B cell (primary cell): Measurements from ENCODE around the gene ORC5. TPM values are rescaled to one million over a fixed set of nuclear protein-coding genes. Genes with fewer than 3 reads are reported as not detected.

Source experiments
- ATAC-seq: fragments of 200-7000 bp; cut with Tn5 transposase; one replicate; pipeline ENCODE4 v1.10.0; 2021; ENCODE audit warnings: low read depth, mild to moderate bottlenecking, moderate number of reproducible peaks, moderate library complexity
- CTCF ChIA-PET: fragments of 350-600 bp; sonication (Branson Sonifier 250); formaldehyde crosslinking; loops from one replicate; lab custom pipeline; 2021; ENCODE audit warnings: antibody characterized with exemption, inconsistent platforms; lab: Charles Lee
- POLR2A ChIA-PET: fragments of 350-600 bp; sonication (Branson Sonifier 250); formaldehyde crosslinking; loops from one replicate; lab custom pipeline; 2021; ENCODE audit warnings: antibody characterized with exemption; lab: Charles Lee
- DNase-seq: peaks from one replicate; pipeline ENCODE4 v3.0.0; 2013
- H2AFZ ChIP-seq: 2 replicates; pipeline ENCODE4 v1.6.1; 2012; ENCODE audit warnings: mild to moderate bottlenecking, low read depth, low read length; ENCODE audit not compliant: insufficient read depth, poor library complexity, severe bottlenecking
- H3K27ac ChIP-seq, 2 donors: 1 replicate in 1 of 2; 2 replicates in 1 of 2; pipeline ENCODE4 v1.5.1; 2012 to 2013; ENCODE audit warnings: low read length in 2 of 2, mild to moderate bottlenecking in 2 of 2, moderate library complexity in 1 of 2
- H3K27me3 ChIP-seq, 4 experiments: fragments of 200-600 bp in 1 of 4; sonication (generic) in 1 of 4; replicated peaks in 1 of 4; 1 replicate in 2 of 4; 2 replicates in 2 of 4; pipeline versions ENCODE4 v1.6.1 to v1.7.0; 2013 to 2016; ENCODE audit warnings: low read length in 3 of 4, mild to moderate bottlenecking in 2 of 4, mixed read lengths in 1 of 4, moderate library complexity in 1 of 4; ENCODE audit not compliant: insufficient read depth in 4 of 4, control insufficient read depth in 3 of 4; ENCODE audit errors: control extremely low read depth in 1 of 4
- H3K36me3 ChIP-seq, 2 experiments: replicated peaks in 1 of 2; 1 replicate in 1 of 2; 2 replicates in 1 of 2; pipeline versions ENCODE4 v1.6.1 to v1.7.1; 2013; ENCODE audit warnings: low read length in 1 of 2; ENCODE audit not compliant: insufficient read depth in 2 of 2, control insufficient read depth in 1 of 2; ENCODE audit errors: control extremely low read depth in 1 of 2, extremely low read depth in 1 of 2
- H3K4me1 ChIP-seq, 2 donors: fragments of 200-600 bp in 1 of 2; sonication (generic) in 1 of 2; 1 replicate in 1 of 2; 2 replicates in 1 of 2; pipeline versions ENCODE4 v1.5.1 to v1.6.1; 2013 to 2017; ENCODE audit warnings: low read length in 2 of 2; ENCODE audit not compliant: control insufficient read depth in 2 of 2, insufficient read depth in 2 of 2
- H3K4me2 ChIP-seq: replicated peaks from 2 replicates; pipeline ENCODE3; 2012; ENCODE audit warnings: mild to moderate bottlenecking, low read depth, low read length; ENCODE audit not compliant: poor library complexity, severe bottlenecking
- H3K4me3 ChIP-seq, 5 experiments: fragments of 200-600 bp in 1 of 5; sonication (generic) in 1 of 5; 1 replicate in 3 of 5; 2 replicates in 2 of 5; pipeline versions ENCODE4 v1.5.1 to v1.7.0; 2011 to 2016; ENCODE audit warnings: low read length in 4 of 5, mild to moderate bottlenecking in 4 of 5, low read depth in 2 of 5, control low read depth in 1 of 5, moderate library complexity in 1 of 5; ENCODE audit not compliant: insufficient read depth in 1 of 5; ENCODE audit errors: control extremely low read depth in 1 of 5, extremely low read depth in 1 of 5
- H3K79me2 ChIP-seq: fragments of 200-600 bp; sonication (generic); one replicate; pipeline ENCODE4 v1.6.0; 2016; ENCODE audit warnings: low read length; ENCODE audit not compliant: control insufficient read depth, insufficient read depth
- H3K9ac ChIP-seq: fragments of 200-600 bp; sonication (generic); 2 replicates; pipeline ENCODE4 v1.6.1; 2017; ENCODE audit warnings: mild to moderate bottlenecking, low read length, moderate library complexity
- H3K9me3 ChIP-seq, 3 donors: one replicate each; pipeline versions ENCODE4 v1.6.1 to v1.7.1; 2013; ENCODE audit warnings: low read length in 2 of 3; ENCODE audit not compliant: control insufficient read depth in 2 of 3, insufficient read depth in 1 of 3; ENCODE audit errors: control extremely low read depth in 1 of 3
- H4K20me1 ChIP-seq: 2 replicates; pipeline ENCODE4 v1.6.0; 2012; ENCODE audit warnings: mild to moderate bottlenecking, low read length; ENCODE audit not compliant: insufficient read depth, control insufficient read depth, poor library complexity, severe bottlenecking
- H3K27ac Mint-ChIP-seq: one replicate; pipeline ENCODE4 v1.8.0; 2021; ENCODE audit warnings: mixed read lengths
- H3K27me3 Mint-ChIP-seq: one replicate; pipeline ENCODE4 v1.8.0; 2021; ENCODE audit warnings: mixed read lengths
- H3K4me1 Mint-ChIP-seq: one replicate; pipeline ENCODE4 v1.8.0; 2021; ENCODE audit warnings: mixed read lengths
- H3K4me3 Mint-ChIP-seq: one replicate; pipeline ENCODE4 v1.8.0; 2021; ENCODE audit warnings: mixed read lengths
- H3K9me3 Mint-ChIP-seq: one replicate; pipeline ENCODE4 v1.8.0; 2022; ENCODE audit warnings: mixed read lengths; ENCODE audit not compliant: insufficient read depth
- EZH2 ChIP-seq: IDR thresholded peaks from 2 replicates; pipeline ENCODE4 v1.6.1; 2012; ENCODE audit warnings: borderline replicate concordance, low read depth, mild to moderate bottlenecking, moderate library complexity, low read length; ENCODE audit not compliant: insufficient read depth, poor library complexity, severe bottlenecking
- WGBS: methylation state at CpG from one replicate; pipeline ENCODE4 v1.1.5; 2013; ENCODE audit warnings: missing lambda C conversion rate; ENCODE audit not compliant: insufficient coverage; 5-methylcytosine and 5-hydroxymethylcytosine counted together
- intact Hi-C: fragments of 100-400 bp; cut with micrococcal nuclease; formaldehyde crosslinking; loops from one replicate; pipeline ENCODE4 v1.10.0; 2022
- polyA plus RNA-seq: library from polyadenylated mRNA; depleted of rRNA; stranded (reverse); fragments of >200 nt; gene quantifications from 2 replicates; pipeline ENCODE4 v1.2.3, GENCODE V29; 2012
- total RNA-seq, 2 donors: library from RNA; stranded (reverse); fragments of 120-200 nt in 1 of 2; gene quantifications; 1 replicate in 1 of 2; 2 replicates in 1 of 2; pipeline versions ENCODE4 v1.2.3 to v1.2.4, GENCODE V29; 2013 to 2022
- TF ChIP-seq, protein P1 (sequence below): fragments of 200-600 bp; IDR thresholded peaks from one replicate; pipeline ENCODE4 v1.8.0; 2022; ENCODE audit warnings: antibody characterized with exemption, mild to moderate bottlenecking

ORC5 gene
- total and polyA plus RNA-seq, 2 donors (not counting 1 experiment from before 2014, with no cell fraction given) = 6.8 to 20.2 TPM

DNA sequence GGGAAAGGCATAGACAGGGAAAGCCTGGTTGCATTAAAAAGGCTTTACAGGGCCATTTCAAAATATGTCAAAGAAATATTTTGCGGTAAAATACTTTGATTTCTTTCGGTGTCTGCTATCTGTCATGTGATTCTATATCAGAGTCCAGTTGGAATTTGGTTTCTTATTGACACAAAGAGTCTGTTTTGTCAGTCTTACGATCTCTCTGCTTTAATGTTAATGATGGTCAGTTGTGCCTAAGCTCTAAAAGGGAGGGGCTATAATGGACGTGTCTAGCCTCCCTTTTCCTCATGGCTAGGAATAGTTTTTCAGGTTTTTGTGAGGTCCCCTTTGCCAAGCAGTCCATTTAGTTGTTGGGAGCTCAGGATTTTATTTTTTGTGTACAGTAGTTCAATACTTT lies 31.5 kb downstream of the ORC5 start:
- no peak for TF ChIP-seq EZH2
- TF ChIP-seq, protein P1, sequence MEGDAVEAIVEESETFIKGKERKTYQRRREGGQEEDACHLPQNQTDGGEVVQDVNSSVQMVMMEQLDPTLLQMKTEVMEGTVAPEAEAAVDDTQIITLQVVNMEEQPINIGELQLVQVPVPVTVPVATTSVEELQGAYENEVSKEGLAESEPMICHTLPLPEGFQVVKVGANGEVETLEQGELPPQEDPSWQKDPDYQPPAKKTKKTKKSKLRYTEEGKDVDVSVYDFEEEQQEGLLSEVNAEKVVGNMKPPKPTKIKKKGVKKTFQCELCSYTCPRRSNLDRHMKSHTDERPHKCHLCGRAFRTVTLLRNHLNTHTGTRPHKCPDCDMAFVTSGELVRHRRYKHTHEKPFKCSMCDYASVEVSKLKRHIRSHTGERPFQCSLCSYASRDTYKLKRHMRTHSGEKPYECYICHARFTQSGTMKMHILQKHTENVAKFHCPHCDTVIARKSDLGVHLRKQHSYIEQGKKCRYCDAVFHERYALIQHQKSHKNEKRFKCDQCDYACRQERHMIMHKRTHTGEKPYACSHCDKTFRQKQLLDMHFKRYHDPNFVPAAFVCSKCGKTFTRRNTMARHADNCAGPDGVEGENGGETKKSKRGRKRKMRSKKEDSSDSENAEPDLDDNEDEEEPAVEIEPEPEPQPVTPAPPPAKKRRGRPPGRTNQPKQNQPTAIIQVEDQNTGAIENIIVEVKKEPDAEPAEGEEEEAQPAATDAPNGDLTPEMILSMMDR = no peak
- no peak for ATAC-seq
- H3K9ac ChIP-seq = no peak overlapping the region
- H3K4me2 ChIP-seq = no peak overlapping the region
- no peak overlapping the region for H2AFZ ChIP-seq
- CTCF ChIA-PET = no interaction called here
- no peaks in the 10 kb centered on the region for H3K4me1 ChIP-seq
- no peaks in the 10 kb centered on the region for H3K79me2 ChIP-seq
- Mint-ChIP-seq H3K9me3 (peaks cover 2% of the 10 kb centered on the region), H3K27me3 (no peaks in the 10 kb centered on the region), H3K27ac (no peak overlapping the region), H3K4me1 (no peaks in the 10 kb centered on the region), H3K4me3 (no peak overlapping the region)
- peaks cover 0 to 4% (median 0%) of the 10 kb centered on the region in 3 donors for H3K9me3 ChIP-seq
- DNase-seq = no peak
- H3K4me3 ChIP-seq = no peak overlapping the region
- 96% methylated on average over 4 of the region's 4 CpGs for WGBS
- intact Hi-C loops = no loop called here
- POLR2A ChIA-PET = no interaction called here
- no peak overlapping the region for H3K27ac ChIP-seq
- no peaks in the 10 kb centered on the region for H4K20me1 ChIP-seq
- H3K36me3 ChIP-seq = peaks cover 5 to 7% of the 10 kb centered on the region in 2 experiments
- no peaks in the 10 kb centered on the region for H3K27me3 ChIP-seq

DNA sequence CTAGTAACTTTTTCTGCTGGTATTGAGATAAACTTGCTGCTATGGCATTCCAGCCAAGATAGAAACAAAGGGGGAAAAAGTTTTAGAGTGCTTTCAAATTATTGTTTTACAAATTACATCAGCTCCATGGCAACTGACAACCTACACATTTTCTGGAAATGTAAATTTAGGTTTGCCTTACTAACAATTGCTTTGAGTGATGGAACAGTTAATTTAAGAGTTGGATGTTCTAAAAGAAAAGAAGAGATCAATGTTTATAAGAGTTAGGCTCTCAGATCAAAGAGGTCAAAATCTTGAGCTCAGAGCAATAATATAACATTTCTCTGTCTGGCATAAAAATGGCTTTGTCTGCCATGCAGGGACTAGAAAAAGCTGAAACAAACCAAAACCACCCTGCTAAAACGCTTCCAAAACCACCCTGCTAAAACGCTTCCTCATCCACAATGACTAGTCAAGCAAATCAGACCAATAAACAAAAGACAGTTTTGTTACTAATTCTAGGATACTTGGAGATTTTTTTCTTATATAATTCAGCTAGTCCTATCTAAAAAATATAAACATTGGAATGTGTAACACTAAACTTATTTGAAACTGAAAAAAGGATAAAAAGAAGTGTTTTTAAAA lies 32.3 kb downstream of the ORC5 start:
- Histone ChIP-seq H3K79me2 (no peaks in the 10 kb centered on the region), H3K9ac (no peak overlapping the region), H4K20me1 (no peaks in the 10 kb centered on the region), H3K27me3 (no peaks in the 10 kb centered on the region), H3K4me1 (no peaks in the 10 kb centered on the region), H2AFZ (no peak overlapping the region), H3K36me3 (peaks cover 5 to 7% of the 10 kb centered on the region in 2 experiments), H3K4me2 (no peak overlapping the region), H3K27ac (no peak overlapping the region), H3K9me3 (peaks cover 0 to 4% (median 3%) of the 10 kb centered on the region in 3 donors), H3K4me3 (no peak overlapping the region)
- H3K4me3 Mint-ChIP-seq = no peak overlapping the region
- no peak for DNase-seq
- TF ChIP-seq EZH2 = no peak
- TF ChIP-seq, protein P1 = no peak
- no peak overlapping the region for H3K27ac Mint-ChIP-seq
- H3K9me3 Mint-ChIP-seq = peaks cover 2% of the 10 kb centered on the region
- WGBS = no CpG with 5 or more reads among the region's 2 CpGs
- no peaks in the 10 kb centered on the region for H3K4me1 Mint-ChIP-seq
- POLR2A ChIA-PET = no interaction called here
- intact Hi-C loops = no loop called here
- CTCF ChIA-PET = no interaction called here
- H3K27me3 Mint-ChIP-seq = no peaks in the 10 kb centered on the region
- ATAC-seq = no peak
